Superior temporal gyrus (tissue), 1 donor: ENCODE results near the gene CENPX.

Experiments
- DNase-seq: peaks from one replicate; pipeline ENCODE4 v3.0.0-alpha.2; 2016; ENCODE audit errors: extremely low spot score

Gene CENPX

DNA sequence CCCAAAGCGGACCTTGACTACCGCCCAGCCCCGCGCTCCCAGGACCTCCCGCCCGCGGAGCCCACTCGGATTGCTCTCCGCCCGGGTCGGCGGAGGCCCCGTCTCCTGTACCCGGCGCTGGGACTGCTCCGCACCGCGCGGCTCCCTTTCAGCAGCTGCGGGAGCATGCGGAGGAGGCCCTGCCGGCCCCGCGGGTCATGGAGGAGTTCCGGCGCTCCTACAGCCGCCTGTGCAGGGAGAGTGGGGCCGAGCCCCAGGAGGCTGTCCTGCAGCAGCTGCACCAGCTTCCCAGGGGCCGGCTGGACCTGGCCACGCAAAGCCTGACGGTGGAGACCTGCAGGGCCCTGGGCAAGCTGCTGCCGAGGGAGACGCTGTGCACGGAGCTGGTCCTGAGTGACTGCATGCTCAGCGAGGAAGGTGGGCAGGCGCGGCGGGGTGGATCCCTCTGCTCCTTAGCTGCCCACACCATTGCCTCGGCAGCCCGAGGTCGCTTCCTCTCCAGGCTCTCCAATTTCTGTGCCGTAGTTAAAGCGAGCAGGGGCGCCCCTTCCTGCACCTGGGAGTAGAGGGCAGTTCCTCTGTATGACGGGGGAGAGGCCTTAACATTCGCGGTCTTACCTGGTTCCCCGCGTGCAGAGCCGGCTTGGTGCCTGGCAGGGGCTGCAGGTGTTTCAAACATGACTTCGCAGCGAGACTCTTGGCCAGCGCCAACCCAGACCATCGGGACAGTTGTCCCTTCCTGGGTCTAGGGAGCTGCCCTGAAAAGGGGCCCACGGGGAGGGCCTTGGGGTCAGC, 966 bp upstream of the CENPX start:
- DNase-seq, result no peak

DNA sequence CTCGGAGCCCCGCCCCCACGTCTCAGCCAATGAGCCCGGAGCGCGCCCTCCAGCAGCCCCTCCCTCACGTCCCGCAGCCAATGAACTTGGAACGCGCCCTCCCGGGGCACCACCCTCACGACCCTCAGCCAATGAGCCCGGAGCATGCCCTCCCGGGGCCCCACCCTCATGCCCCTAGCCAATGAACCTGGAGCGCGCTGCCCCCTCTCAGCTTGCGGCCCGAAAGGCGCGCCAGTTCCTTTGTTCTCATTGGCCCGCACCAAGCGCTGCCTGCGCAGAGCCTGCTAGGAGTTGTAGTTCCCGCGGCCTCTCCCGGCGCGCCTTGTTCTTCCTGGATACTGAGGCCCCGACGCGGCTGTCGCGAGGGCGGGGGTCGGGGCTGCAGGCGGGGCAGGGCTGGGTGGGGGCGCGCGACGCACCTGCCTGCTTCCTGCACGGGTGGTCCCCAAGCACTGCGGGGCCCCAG, 336 bp upstream of the CENPX start, which contains the start of gene LRRC45:
Gene LRRC45, plus strand, starts transcription at position 325 of the 466 bp plus-strand sequence. CDS start 339 bp downstream, outside the sequence.
- peak; percentile 99 for DNase-seq

DNA sequence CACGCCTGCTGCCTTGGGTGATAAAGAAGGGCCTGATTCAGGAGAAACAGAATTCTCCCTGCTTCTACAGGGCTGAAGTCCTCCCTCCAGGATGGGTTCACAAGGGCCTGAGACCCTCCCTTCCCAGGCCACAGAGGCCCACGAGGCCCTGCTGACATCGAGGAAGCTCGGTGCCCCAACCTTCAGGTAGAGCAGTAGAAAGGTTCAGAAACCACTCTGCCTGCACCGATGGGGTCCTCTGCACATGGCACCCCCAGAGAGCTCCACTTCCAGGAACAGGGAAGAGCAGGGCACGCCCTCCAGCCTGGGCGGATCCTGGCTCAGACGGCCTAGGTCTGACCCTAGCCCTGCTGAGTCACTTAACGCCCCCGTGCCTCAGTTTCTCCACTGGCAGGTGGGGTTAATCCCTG, 773 bp downstream of the CENPX start:
- no peak for DNase-seq

DNA sequence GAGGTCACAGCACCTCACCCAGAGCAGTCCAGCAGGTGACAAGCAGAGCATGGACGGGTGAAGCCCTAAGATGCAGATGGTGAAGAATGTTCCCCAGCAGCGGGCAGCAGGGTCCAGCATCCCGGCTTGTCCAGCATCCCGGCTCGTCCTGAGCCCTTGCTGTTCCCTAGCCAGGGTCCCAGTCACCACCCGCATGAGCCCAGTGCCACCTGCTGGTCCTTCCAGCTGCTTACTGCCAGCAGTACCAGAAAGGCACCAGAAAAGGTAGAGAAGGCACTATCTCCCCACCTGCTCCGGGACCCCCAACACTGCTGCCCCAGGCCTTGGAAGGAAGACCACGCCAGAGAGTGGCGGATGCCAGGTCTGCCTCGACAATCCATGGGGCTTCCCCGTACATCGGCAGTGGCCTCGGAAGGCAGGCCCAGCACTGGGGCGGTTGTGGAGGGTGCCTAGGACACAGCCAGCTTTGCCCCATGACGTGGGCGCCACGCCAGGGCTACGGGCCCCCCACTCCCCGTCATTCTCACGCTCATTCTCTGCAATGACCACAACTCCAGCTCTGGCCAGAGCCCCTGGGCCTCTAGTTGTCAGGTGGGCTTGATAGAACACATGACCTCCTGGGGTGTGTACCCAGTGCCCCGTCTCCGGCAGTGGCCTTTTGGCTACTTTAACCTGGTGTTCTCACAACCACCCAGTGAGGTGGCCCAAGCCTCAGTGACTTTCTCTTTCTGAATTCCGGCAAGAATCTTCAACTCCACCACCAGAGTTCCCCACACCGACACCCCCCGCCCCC, 1.4 kb downstream of the CENPX start:
- DNase-seq, result peak; percentile 76

DNA sequence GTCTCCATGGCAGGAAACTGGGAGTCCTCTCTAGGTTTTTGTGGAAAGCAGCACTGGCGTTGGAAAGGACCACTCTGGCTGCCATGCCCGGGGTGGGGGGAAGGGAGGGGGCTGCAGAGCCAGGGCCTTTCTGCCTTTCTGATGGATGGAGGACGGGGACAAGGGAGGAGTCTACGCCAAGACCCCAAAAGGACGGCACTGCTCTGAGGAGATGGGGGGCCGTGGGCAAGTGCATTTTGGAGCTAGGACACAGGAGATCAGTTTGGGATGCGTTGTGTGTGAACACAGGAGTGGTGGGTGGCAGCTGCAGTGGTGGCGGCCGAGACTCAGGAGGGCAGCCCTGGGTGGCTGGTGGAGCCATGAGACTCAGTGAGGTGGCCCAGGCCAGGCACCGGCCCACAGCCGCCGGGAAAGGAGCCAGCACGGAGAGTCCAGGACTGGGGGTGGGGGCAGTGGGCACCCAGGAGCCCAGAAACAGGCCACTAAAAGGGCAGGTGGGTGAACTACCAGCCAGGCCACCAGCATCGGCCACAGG, 2.0 kb downstream of the CENPX start:
- no peak for DNase-seq

DNA sequence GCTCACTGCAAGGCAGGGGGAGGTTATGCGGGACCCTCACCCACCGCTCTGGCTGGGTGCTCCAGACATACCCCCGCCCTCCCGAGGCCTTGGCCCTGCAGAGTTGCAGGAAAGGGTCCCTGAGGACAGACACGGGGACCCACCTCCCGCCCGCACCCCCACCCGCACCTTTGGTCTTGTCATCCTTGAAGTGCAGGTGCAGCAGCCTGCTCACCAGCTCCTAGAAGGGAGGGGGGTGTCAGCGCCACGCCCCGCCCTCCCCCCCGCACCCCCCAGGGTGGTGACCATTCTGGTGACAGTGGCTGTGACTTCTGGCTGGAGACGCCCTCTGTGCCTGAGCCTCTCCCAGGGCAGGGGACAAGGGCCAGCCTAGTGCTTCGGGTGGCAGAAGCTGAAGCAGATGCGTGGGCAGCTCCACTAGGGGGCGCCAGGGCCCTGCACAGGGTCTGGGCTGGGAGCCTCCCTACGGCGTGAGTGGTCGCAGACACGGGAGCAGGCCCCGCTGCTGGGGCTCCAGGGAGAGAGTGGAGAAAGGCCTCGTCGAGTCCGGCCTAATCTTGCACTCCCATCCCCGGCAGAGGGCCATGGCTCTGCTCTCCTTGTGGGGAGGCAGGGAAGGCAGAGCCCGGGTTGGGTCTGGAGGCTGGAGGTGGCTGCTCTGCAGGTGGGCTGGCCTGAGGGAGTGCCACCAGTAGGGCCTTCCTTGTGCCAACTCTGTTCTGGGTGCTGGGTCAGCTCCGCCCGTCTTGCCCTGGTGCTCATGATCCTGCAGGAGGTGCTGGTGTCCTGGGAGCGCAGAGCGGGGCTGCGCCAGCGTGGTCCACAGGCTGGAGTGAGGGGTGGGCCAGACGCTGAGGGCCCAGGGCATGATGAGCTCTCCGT, 2.7 kb downstream of the CENPX start:
- DNase-seq, result no peak

DNA sequence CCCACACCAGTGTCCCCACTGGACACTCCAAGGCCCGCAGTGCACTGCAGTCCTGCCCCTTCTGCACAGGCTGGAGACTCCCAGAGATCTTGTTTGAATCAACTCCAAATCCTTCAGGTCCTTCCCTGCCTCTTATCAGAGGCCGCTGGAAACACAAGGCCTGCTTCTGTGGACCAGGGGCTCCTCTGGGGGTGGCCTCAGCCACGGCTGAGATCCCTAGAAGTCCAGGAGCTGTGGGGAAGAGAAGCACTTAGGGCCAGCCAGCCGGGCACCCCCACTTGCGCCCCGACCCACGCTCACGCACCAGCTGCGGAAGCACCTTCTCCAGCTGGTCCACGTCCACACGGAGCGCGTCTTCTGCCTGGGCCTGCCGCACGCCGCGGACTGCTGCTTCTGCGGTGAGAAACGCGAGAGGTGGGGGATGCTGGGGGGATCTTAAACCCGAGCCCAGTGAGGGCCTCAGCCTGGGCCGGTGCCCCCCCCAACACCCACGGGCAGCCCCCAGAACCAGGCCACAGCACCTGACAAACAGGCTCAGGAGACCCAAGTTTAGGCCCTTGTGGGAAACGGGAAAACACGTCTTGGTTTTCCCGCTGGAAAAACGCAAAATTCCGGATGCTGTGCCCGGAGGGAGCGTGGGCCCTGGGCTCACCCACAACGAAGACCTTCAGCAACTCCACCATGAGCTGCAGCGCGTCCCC, 3.5 kb downstream of the CENPX start:
- DNase-seq, result no peak

DNA sequence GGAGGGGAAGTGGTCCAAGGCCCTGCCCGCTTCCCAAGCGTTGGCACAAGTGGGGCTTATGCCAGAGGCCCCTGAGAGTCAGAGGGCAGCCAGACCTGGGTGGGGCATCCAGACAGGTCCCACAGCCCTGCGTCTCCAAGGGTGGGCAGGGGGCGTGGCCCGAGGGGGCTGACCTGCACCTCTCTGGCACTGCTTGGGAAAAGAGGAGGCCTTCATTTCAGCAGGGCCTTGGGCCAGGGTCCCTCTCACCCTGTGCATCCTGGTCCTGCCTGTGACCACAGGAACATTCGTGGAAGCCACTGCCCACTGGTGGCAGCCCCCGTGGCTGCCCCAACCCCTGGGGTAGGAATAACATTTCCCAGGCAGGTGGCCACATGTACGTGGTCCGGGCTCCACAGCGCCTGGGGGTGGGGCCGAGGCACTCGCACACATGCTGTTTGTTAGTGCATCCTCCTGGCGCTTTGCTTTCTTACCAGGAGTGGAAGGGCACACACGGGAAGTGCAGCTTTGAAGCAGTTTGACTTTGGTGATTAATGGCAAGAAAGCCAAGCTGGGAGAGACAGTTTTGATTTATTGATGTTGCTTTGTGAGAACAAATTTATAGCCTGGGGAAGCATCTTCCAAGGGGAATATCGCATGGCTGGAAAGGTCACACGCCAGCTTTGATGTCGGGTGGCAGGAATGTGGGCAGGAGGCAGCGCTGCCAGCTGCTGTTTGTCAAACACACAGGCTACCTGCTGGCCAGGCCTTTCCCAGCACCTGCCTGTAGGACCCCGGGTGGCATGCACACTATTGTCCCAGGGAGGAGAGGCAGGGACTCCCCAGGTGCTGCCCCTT, 4.3 kb downstream of the CENPX start:
- DNase-seq, result no peak

DNA sequence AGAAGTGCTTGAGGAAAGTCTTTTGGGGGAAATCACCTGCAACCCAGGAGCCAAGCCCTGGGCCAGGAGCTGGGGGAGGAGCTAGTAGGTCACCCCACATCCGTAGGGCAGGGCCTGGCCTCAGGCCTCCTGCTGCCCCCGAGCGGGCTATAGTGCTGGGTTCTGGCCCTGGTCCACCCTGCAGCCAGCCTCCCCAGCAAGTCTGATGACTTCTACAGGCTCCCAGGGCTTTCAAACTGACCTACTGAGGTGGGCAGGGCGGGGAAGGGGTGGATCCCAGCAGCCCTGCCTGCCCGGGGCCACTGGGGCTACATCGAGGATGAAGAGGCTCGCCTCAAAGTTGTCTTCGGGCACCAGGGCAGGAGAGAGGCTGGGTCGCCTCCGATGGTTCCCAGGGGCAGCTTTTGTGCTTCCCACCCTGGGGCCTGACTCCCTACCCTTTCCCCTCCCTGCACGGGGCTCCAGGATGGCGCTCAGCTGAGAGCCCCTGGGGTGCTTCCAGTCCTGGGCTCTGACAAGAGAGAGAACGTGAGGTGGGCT, 5.0 kb downstream of the CENPX start:
- DNase-seq, result no peak

DNA sequence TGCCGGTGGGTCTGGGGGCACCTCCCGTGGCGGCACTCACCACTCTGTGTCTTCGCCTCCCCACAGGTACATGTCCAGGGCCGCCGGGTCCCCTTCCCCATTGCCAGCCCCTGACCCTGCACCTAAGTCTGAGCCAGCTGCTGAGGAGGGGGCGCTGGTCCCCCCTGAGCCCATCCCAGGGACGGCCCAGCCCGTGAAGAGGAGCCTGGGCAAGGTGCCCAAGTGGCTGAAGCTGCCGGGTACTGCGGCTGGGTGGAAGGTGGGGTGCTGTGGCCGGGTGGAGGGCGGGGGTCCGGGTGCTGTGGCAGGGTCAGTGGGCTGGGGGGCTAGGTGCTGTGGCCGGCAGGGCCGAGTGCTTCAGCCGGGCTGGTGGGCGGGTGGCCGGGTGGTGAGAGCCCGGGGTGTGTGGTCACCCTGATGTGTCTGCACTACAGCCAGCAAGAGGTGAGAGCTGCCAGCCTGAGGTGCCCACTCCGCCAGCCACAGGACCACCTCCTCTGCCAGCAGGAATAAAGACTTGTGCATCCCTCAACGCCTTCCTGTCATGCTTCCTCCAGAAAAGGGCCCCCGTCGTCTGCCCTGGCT, 5.7 kb downstream of the CENPX start:
- DNase-seq, result no peak

DNA sequence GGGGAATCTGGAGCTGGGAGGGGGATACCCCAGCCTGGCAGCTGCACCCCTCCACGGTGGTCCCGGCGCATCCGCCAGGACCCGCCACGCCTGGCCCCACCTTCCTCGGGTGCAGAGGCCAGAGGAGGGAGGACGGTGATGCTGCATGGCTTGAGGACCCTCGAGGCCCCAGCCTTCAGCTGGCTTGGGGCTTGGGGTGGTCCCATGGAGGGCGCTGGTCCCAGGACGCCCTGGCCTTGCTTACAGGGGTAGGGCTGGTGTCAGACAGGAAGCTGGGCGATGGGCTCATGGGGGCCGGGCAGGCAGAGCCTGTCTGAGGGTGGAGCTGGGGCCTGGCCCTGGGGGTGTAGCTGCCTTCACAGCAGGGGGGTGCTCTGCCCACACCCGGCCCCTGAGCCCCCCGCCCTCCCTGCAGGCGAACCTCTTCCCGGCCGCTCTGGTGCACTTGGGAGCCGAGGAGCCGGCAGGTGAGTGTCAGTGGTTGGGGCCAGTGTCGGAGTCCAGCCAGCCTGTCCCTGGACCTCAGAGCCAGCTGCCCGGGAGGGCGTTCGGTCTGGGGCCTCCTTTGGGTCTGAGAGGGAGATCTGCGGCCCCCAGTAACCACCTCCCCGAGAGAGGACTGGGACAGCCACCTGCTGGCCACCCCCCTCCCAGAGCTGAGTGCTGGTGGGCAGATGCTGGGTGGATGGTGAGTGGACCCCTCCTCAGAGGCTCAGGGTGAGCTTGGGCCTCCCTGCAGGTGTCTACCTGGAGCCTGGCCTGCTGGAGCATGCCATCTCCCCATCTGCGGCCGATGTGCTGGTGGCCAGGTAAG, 6.4 kb downstream of the CENPX start:
- DNase-seq, result no peak

DNA sequence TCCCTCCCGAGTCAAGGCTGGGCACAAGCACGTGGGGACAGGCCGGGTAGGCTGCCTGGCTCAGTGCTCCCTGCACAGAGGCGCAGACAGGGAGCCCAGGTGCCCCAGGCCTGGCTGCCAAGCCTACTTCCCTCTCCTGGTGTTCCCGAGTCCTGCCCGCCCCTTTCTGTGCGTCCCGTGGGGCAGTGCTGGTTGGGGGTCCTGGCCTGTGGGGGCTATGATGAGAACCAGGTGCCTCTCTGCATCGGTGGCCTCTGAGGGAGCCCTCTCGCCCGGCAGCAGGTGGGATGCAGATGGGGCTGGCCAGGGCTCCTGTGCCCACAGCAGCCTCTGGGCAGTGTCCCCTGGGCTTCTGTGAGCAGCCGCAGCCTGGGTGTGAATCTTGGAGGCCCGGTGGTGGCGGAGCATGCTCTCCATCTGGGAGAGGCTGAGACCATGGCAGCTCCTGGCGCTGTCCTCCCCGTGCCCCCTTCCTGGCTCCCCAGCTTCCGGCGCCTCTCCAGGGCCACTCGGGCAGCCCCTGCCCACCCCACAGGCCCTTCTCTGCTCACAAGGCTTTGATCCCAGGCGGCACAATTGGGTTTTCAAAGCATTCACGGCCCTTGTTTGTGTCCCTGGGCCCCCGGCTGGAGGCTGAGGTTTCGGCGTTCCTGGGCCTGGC, 7.2 kb downstream of the CENPX start:
- no peak for DNase-seq

DNA sequence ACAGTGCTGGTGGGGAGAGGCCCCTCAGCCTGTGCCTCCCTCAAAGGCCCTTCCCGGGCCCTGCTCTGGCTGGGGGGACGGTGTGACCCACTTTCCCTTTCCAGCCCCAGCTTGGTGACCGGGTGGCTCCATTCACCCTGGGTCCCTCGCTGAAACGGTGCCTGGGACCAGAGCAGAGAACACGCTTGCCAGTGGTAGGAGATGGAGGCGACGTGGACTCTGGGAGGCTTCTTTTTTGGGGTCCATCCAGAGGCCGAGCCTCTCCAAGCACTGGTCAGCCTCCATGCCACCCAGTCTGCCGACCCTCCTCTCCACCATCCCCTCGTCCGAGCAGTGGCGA, 7.7 kb downstream of the CENPX start:
- no peak for DNase-seq

DNA sequence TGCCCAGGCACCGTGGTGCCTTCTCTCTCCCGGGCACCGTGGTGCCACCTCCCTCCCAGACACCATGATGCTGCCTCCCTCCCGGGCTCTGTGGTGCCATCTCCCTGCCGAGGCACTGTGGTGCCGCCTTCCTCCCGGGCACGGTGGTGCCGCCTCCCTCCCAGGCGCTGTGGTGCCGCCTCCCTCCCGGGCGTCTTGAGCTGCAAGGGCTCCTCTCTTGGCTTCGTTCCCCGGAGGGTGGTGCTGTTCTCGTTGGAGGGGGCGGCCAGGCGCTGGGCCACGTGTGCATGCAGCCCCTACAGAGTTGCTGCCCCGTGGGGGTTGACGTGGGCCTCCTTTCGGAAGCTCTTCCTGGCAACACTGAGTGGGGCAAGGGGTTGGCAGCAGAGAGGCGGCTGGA, 8.2 kb downstream of the CENPX start:
- DNase-seq, result no peak

DNA sequence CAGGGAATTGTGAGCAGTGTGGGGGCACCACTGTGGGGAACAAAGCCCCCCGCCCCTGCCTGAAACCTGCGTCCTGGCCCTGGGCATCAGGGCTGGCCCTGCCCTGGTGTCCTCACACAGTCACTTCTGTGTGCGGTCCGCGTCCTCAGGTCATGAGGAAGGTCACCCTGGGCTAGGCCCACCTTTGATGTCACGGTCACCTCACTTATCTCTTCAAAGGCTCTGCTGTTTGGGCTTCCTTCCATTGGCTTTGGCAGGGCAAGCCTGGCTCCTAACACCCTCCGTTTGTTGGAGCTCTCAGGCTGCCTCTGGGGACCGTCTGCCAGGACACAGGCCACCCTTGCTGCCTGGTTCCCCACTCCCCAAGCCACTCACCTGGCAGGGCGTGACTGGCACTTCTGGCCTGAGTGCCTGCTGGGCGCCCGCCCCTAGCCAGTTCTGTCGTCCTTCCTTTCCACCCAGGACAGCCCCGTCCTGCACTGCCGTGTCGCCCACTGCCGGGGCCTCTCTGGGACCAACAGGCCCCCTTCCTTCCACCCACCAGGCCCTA, 8.8 kb downstream of the CENPX start:
- DNase-seq, result no peak

DNA sequence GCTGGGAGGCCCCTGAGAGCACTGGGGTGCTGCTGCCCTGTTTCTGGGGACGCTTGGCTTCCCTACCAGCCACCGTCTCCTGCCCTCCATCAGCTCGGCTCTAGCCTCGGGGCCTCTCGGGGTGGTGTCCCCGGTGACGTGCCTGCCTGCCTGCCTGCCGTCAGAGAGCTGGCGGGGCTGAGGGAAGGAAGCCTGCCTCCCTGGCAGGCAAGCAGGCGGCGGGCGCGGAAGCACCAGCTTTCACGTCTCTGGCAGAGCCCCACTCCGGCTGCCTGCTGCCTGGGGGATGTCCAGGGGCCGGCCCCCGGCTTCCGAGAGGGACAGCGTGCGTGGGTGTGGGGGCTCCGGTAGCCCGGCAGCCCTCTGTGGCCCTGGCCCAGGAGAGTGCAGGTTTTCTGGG, 9.3 kb downstream of the CENPX start:
- no peak for DNase-seq

DNA sequence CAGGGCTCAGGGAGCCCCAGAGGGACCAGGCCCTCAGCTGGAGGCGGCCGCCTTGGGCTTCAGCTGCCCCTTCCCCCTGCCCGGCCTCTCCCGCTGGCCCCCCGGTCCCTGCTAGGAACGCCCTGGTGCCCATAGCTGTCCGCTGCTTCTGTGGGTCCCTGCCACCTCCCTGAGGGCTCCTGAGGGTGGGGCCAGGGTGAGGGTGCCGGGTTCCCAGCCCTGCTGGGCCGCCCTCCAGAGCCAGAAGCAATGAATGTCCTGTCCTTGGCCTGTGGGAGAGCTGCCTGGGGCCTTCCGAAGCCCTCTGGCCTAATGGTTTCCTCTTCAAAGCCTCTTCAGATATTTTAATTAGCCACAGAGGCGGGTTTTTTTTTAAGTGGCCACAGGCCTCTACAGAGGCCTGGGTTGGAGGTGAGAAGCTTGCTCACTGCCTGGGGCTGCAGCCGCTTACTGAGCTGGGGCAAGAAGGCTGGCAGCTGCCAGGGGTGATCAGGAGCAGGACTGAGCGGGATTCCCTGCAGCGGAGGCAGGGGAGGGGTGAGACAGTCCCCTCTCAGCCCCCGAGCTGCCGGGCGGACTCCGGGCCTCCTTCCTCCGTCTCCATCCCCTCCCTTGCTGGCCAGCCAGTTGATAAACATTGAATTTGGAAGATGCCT, 9.9 kb downstream of the CENPX start:
- no peak for DNase-seq
